NCI-H1436 (cell line): ENCODE data around the gene INPP4B.
A peak's percentile ranks its signal among the peaks of the same experiment; 100 is the strongest.

Experiments used
- DNase-seq: peaks from one replicate; lab custom pipeline; 2025; lab: John Stamatoyannopoulos, UW

INPP4B gene

GRCh38 chr4:142129931-142130330 lies 716.2 kb downstream of the INPP4B start:
- DNase-seq: no peak

GRCh38 chr4:142129473-142129872 lies 716.6 kb downstream of the INPP4B start:
- no peak for DNase-seq

- no peak for DNase-seq
Measured at GRCh38 chr4:142128529-142128928, 717.6 kb downstream of the INPP4B start.

GRCh38 chr4:142126890-142127497 lies 719.1 kb downstream of the INPP4B start:
- peak; percentile 15 for DNase-seq

GRCh38 chr4:142124874-142125273 lies 721.2 kb downstream of the INPP4B start:
- DNase-seq: no peak

GRCh38 chr4:142121448-142122350 lies 724.4 kb downstream of the INPP4B start:
- no peak for DNase-seq

- DNase-seq: no peak
Measured at GRCh38 chr4:142120921-142121320, 725.2 kb downstream of the INPP4B start.

GRCh38 chr4:142112451-142112850 lies 733.6 kb downstream of the INPP4B start:
- no peak for DNase-seq

GRCh38 chr4:142110136-142110535 lies 736.0 kb downstream of the INPP4B start:
- DNase-seq: no peak

- no peak for DNase-seq
Measured at GRCh38 chr4:142104041-142104440, 742.1 kb downstream of the INPP4B start.

GRCh38 chr4:142101401-142101800 lies 744.7 kb downstream of the INPP4B start:
- no peak for DNase-seq

- DNase-seq: no peak
Measured at GRCh38 chr4:142100941-142101340, 745.2 kb downstream of the INPP4B start.

- DNase-seq: no peak
Measured at GRCh38 chr4:142098900-142099545, 747.1 kb downstream of the INPP4B start.

GRCh38 chr4:142098380-142098779 lies 747.7 kb downstream of the INPP4B start:
- DNase-seq: no peak

GRCh38 chr4:142097015-142097414 lies 749.1 kb downstream of the INPP4B start:
- no peak for DNase-seq

- DNase-seq: no peak
Measured at GRCh38 chr4:142095886-142096605, 750.1 kb downstream of the INPP4B start.

- no peak for DNase-seq
Measured at GRCh38 chr4:142092941-142093340, 753.2 kb downstream of the INPP4B start.

- no peak for DNase-seq
Measured at GRCh38 chr4:142091691-142092182, 754.4 kb downstream of the INPP4B start.

- no peak for DNase-seq
Measured at GRCh38 chr4:142091085-142091513, 755.0 kb downstream of the INPP4B start.

- no peak for DNase-seq
Measured at GRCh38 chr4:142088906-142089305, 757.2 kb downstream of the INPP4B start.

GRCh38 chr4:142085513-142086292 lies 760.4 kb downstream of the INPP4B start:
- DNase-seq: no peak
